K562 (cell line): Measurements from ENCODE around the gene TTN. TPM values are rescaled to one million over a fixed set of nuclear protein-coding genes. Genes with fewer than 3 reads are reported as not detected.

Source experiments
- BCLAF1 ChIP-seq, 2 experiments: fragments of 450-650 bp in 1 of 2; IDR thresholded peaks; 2 replicates each; pipeline ENCODE4 v1.6.1; 2011 to 2017; ENCODE audit warnings: low read depth in 2 of 2, antibody characterized with exemption in 1 of 2, borderline replicate concordance in 1 of 2, low read length in 1 of 2, mild to moderate bottlenecking in 1 of 2, mixed read lengths in 1 of 2; ENCODE audit not compliant: control insufficient read depth in 1 of 2
- ETS1 ChIP-seq: conservative IDR thresholded peaks from 2 replicates; pipeline ENCODE4 v1.6.1; 2011; ENCODE audit warnings: low read depth, mild to moderate bottlenecking, low read length; ENCODE audit not compliant: control insufficient read depth
- FOXP1 ChIP-seq: sonication (generic); formaldehyde crosslinking; IDR thresholded peaks from 2 replicates; pipeline ENCODE4 v1.8.0; 2022; ENCODE audit warnings: mild to moderate bottlenecking, missing genetic modification reagents
- MECOM ChIP-seq: fragments of 250-450 bp; sonication (Bioruptor Pico); IDR thresholded peaks from 2 replicates; pipeline ENCODE4 v1.8.0; 2022; ENCODE audit warnings: inconsistent platforms
- POU5F1 ChIP-seq: fragments of 150-350 bp; IDR thresholded peaks from 2 replicates; pipeline ENCODE4 v1.6.1; 2014; ENCODE audit warnings: borderline replicate concordance, low read length, low read depth, mild to moderate bottlenecking; ENCODE audit not compliant: partially characterized antibody
- RBFOX2 ChIP-seq: fragments of 200-400 bp; formaldehyde crosslinking; IDR thresholded peaks from 2 replicates; pipeline ENCODE4 v1.6.1; 2017; ENCODE audit warnings: low read depth, mild to moderate bottlenecking, low read length, moderate library complexity
- ZHX1 ChIP-seq: fragments of 150-350 bp; conservative IDR thresholded peaks from 2 replicates; pipeline ENCODE4 v1.6.1; 2014; ENCODE audit warnings: low read length
- ZNF592 ChIP-seq: fragments of 450-650 bp; IDR thresholded peaks from 2 replicates; pipeline ENCODE4 v1.6.1; 2017; ENCODE audit warnings: antibody characterized with exemption, mild to moderate bottlenecking
- ZNF639 ChIP-seq, 2 experiments: fragments of 200-800 bp in 1 of 2; sonication (Bioruptor generic) in 1 of 2; sonication (generic) in 1 of 2; formaldehyde crosslinking in 1 of 2; IDR thresholded peaks in 1 of 2; conservative IDR thresholded peaks in 1 of 2; 2 replicates each; pipeline versions ENCODE4 v1.5.0 to v1.6.1; 2016 to 2020; ENCODE audit warnings: missing compliant biosample characterization in 1 of 2, missing genetic modification characterization in 1 of 2, missing genetic modification reagents in 1 of 2
- ZNF740 ChIP-seq, 3 experiments: fragments of 200-800 bp in 1 of 3; sonication (Bioruptor generic) in 1 of 3; sonication (generic) in 1 of 3; formaldehyde crosslinking in 1 of 3; IDR thresholded peaks; 2 replicates each; pipeline versions ENCODE4 v1.6.1 to v1.8.0; 2016 to 2022; ENCODE audit warnings: mild to moderate bottlenecking in 2 of 3, missing compliant biosample characterization in 2 of 3, missing genetic modification characterization in 2 of 3, missing genetic modification reagents in 1 of 3
- polyA plus RNA-seq, 8 experiments: library from polyadenylated mRNA; depleted of rRNA in 4 of 8; stranded (reverse) in 5 of 8; unstranded in 3 of 8; fragments of >200 nt; fragmentation: Nextera tagmentation in 2 of 8; fragmentation: Illumina TruSeq in 1 of 8; extraction: Ambion mirVana in 2 of 8; extraction: Trizol in 1 of 8; gene quantifications; 2 replicates each; pipeline versions ENCODE4 v1.2.1 to v1.2.3, GENCODE V29; 2011 to 2014; ENCODE audit warnings: inconsistent platforms in 1 of 8, missing spikeins in 1 of 8
- total RNA-seq, 7 experiments: library from RNA; depleted of rRNA in 6 of 7; stranded (reverse); fragments of >200 nt in 6 of 7; fragmentation: Illumina TruSeq in 2 of 7; extraction: Trizol in 2 of 7; gene quantifications; 2 replicates each; pipeline versions ENCODE4 v1.2.1 to v1.2.3, GENCODE V29; 2011 to 2021; ENCODE audit warnings: low replicate concordance in 1 of 7

Gene TTN
- total and polyA plus RNA-seq, 9 of the 15 experiments (the other 6 are each of a cell fraction or from before 2014, with no cell fraction given), result under 0.01 to 0.20 (median 0.04) TPM; not detected in 1

GRCh38 chr2:178846458-178846802 is 39.2 kb upstream of the TTN start (continued):
- no peak for TF ChIP-seq ZNF592
- no peak for TF ChIP-seq ETS1
- no peak for TF ChIP-seq MECOM
- no peak for TF ChIP-seq ZHX1
- no peak for TF ChIP-seq BCLAF1 (IDR thresholded peaks at IDR 0.05; ENCODE audit: borderline replicate concordance in 1 of 2, control insufficient read depth in 1 of 2, low read depth in 2 of 2, low read length in 1 of 2)
- no peak for TF ChIP-seq FOXP1
- TF ChIP-seq POU5F1, result no peak
- TF ChIP-seq ZNF740 (CRISPR knock-in tag; IDR thresholded peaks at IDR 0.05), result no peak
- no peak for TF ChIP-seq ZNF740 (tag; IDR thresholded peaks at IDR 0.05)
- TF ChIP-seq RBFOX2, result no peak
- no peak for TF ChIP-seq ZNF639 (CRISPR knock-in tag; conservative IDR thresholded peaks at IDR 0.05 in 1 of 2, IDR thresholded peaks at IDR 0.05 in 1 of 2)
